NCI-H748 treated with DMSO at 0.1 percent for 48 hours (cell line): ENCODE results near the gene FOXK1.
"Not testable (repeated sequence)": the region's sequence is repeated elsewhere in the genome, so short reads cannot be mapped to it uniquely, and the experiment has no call there.

Experiments
- DNase-seq: peaks from one replicate; lab custom pipeline; 2025; lab: John Stamatoyannopoulos, UW

FOXK1 gene

DNA sequence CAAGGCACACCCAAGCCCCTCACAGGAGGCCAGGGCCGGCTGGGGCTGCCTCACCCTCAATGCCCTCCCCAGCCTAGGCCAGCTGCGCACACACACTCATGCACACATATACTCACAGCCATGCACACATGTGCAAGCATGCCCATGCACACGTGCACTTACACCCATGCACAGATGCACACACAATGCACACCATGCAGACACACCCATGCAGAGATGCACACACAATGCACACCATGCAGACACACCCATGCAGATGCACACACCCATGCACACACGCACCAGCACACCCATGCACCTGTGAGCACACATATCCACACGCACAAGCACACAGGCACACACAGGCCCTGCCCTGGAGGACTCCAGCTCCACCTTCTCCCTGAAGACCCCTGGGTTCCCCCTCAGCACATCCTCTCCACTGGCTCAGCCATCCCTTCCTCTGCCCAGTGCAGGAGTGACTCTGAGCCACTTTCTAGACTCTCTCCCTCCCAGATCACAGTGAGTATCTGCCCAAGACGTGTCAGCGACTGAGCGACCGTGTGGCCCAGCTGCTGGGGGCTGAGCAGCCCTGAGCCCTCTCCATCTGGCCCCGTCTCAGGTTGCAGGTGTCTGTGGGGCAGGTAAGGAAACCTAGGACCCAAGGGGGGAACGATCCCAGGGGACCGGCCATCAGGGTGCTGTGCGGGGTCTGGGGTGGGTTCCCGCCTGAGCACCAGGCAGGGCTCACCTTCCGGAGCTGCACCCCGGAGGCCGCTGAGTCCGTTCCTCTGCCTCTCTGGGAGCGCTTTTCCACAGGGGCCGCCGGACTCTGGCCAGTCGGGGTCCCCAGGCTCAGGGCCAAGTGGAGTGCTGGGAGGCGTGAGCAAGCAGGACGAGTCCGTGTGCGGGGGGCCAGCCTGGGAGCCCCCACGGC, 119.1 kb downstream of the FOXK1 start:
- DNase-seq = no peak

DNA sequence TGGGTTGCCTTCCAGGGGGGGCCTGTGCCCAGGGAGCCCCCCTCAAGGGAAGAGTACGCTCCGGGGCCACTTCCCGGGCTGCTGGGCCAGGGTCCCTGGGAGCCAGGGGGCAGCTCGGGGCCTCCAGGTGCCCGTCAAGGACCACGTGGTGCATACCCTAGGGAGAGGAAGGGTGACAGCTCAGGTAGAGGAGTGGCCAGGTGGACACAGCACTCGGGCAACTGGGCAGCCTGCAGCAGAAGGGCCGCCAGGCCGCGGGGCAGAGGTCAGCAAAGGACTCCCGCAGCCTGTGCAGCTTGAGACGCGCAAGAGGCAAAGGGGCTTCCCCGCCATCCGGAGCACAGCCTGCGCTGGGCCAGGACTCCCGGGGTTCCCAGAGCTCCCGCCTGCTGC, 119.7 kb downstream of the FOXK1 start:
- no peak for DNase-seq

DNA sequence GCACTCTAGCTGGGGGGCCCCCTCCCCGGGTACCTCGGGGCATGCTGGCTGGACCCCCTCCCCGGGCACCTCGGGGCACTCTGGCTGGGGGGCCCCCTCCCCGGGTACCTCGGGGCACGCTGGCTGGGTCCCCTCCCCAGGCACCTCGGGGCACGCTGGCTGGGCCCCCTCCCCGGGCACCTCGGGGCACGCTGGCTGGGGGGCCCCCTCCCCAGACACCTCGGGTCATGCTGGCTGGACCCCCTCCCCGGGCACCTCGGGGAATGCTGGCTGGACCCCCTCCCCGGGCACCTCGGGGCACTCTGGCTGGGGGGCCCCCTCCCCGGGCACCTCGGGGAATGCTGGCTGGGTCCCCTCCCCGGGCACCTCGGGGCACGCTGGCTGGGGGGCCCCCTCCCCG, 120.5 kb downstream of the FOXK1 start:
- DNase-seq = not testable (repeated sequence)

DNA sequence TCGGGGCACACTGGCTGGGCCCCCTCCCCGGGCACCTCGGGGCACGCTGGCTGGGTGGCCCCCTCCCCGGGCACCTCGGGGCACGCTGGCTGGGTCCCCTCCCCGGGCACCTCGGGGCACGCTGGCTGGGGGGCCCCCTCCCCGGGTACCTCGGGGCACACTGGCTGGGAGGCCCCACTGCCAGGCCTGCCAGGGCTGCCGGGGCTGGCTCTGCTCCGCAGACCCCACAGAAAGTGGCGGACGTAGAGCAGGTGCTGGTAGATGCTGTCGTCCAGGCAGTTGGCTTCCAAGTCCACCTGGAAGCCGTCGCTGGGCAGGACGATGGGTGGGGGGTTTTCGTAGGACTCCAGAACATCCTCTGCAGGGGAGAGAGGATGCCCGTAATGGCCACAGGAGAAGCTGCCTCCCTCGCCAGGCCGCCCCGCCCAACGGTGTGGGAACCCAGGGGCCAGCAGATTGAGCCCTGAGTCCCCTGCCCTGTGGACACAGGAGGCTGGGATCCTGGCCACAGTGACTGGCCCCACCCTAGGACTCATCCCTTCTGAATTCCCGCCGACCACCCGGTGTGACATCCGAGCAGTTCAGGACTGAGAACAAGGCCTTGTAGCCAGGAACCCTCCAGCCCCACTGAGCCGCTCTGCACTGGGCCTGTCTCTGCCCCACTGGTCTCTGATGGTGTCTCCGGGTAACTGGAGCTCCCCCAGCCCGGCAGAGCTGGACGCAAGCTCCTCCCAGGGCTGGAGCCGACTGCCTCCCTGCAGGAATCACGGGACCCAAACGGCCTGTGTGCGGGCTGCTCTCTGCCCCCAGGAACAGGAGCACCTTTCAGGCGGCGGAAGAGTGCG, 121.5 kb downstream of the FOXK1 start:
- no peak for DNase-seq

DNA sequence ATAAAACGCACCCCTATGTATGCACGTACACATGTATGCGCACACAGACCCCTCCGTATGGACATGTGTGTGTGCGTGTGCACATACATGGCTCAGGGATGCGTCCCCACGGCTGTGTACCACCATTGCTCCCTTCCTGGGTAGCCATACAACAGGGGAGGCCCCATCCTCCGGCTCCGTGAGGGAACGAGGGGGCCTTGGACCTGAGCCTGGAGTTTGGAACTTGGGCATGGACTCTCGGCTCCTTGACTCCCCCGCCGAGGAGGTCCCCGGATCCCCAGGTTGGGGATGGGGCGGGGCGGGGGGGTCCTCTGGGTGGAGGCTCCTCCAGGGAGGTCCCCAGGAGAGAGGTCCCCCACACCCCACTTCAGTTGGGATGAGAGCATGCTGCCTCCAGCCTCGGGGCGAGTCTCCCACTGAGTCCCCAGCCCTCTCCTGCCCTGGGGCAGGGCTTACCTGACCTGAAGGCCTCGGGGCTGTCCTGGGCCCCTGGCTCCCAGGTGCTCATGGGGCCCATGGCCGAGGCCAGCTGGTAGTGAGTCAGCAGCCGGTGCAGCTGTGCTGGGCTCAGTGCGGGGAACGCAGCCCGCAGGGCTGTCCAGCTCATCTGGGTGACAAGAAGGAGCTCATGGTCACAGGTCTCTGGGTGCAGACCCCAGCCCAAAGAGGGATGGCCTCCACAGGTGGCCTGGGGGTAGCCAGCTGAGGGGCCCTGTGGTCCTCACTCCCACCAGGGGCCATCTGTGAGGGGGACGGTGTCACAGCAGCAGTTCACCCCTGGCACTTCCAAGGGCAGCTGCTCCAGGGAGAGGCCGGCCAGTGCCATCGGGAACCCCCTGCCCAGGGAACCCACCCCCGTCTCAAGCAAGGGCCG, 123.3 kb downstream of the FOXK1 start:
- no peak for DNase-seq

DNA sequence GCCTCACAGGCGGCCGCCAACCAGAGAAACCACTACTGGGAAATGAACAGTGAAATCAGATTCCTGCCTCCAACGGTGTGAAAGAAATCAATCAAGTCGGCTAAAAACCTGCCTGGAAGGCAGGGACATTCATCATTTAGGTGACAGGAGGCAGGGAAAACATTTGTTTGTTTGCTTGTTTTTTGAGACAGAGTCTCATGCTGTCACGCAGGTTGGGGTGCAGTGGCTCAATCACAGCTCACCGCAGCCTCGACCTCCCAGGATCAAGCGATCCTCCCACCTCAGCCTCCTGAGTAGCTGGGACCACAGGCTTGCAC, 123.8 kb downstream of the FOXK1 start:
- no peak for DNase-seq

DNA sequence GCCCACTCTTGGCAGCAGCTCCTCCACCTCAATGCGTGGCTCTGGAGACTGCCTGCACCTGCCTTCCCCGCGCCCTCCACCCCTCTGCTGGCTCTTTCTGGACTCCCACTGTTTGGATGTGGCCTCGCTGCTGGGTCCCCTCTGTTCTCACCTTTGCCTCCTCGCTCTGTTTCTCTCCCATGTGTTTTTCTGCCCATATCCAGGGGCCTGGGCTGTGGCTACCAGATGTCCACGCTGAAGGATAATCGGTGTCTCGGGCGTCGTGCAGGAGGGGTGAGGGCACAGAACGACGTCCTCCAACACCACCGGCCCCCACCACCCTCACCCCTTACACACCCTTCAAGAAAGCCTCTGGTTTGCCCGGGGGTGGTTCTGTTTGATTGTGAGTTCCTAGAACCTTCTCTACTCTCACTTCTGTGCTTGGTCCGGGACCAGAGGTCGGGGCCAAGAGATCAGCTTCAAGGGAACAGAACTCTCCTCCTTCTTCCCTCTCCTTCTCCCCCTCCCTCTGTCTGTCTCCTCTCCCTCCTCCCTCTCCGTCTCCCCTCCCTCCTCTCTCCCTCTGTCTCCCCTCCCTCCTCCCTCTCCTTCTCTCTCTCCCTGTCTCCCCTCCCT, 125.0 kb downstream of the FOXK1 start:
- DNase-seq = no peak

DNA sequence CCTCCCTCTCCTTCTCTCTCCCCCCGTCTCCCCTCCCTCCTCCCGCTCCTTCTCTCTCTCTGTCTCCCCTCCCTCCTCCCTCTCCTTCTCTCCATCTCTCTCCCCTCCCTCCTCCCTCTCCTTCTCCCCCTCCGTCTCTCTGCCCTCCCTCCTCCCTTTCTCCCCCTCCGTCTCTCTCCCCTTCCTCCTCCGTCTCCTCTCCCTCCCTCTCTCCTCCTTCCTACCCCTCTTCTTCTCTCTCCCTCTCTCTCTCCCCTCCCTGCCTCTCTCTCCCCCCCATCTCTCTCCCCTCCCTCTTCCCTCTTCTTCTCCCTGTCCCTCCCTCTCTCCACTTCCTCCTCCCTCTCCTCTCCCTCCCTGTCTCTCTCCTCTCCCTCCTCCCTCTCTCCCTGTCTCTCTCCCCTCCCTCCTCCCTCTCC, 125.5 kb downstream of the FOXK1 start:
- no peak for DNase-seq

DNA sequence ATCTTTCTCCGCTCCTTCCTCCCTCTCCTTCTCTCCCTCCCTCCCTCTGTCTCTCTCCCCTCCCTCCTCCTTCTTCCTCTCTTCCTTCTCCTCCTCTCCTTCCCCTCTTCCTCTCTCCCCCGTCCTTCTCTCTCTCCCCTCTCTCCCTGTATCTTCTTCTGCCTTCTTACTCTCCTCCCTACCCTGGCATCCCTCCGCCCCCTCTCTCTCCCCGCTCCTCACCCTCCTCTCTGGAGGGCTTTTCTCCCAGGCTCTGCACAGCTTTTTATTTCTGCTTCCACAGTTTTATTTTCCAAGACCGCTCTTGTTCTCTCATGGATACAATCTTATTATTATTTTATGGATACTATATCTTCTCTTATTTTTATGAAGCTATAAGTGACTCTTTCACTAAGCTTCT, 125.9 kb downstream of the FOXK1 start:
- no peak for DNase-seq

DNA sequence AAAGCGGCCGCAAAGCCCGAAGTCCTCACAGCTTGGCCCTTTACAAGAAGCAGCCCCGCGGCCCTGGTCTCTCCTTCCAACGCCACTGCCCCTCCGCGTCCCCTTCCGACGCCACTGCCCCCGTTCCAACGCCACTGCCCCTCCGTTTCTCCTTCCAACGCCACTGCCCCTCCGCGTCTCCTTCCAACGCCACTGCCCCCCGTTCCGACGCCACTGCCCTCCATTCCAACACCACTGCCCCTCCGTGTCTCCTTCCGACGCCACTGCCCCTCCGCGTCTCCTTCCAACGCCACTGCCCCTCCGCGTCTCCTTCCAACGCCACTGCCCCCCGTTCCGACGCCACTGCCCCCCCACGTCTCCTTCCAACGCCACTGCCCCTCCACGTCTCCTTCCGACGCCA, 126.5 kb downstream of the FOXK1 start:
- DNase-seq = no peak

DNA sequence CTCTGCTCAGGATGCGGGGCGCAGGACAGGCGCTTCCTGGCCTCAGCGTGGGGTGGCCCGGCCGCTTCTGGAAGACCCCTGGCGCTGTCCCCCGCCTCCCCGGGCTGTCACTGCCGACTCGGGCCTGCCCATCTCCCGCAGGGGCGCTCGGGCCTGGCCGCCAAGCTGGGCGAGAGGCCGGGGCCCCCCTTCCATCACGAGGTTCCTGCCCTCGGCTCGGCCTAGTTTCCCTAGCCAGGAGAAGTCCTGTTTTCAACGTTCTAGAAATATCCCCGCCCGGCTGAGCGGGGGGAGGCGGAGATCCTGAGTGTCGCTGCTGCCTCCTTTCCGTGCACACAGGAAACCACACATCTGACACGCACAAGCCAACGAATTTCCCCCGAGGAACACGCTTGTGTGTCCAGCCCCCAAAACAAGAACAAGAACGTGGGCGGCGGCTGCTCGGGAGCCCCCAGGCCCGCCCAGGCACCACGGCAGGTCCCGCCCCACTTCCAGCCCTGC, 127.0 kb downstream of the FOXK1 start:
- DNase-seq = no peak

DNA sequence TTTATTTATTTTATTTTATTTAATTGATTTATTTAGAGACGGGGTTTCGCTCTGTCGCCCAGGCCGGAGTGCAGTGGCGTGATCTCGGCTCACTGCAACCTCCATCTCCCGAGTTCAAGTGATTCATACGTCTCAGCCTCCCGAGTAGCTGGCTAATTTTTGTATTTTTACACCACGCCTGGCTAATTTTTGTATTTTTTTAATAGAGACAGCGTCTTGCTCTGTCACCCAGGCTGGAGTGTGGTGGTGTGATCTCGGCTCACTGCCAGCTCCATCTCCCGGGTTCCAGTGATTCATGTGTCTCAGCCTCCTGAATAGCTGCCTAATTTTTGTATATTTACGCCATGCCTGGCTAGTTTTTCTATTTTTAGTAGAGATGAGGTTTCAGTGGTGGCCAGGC, 127.6 kb downstream of the FOXK1 start:
- DNase-seq = no peak

DNA sequence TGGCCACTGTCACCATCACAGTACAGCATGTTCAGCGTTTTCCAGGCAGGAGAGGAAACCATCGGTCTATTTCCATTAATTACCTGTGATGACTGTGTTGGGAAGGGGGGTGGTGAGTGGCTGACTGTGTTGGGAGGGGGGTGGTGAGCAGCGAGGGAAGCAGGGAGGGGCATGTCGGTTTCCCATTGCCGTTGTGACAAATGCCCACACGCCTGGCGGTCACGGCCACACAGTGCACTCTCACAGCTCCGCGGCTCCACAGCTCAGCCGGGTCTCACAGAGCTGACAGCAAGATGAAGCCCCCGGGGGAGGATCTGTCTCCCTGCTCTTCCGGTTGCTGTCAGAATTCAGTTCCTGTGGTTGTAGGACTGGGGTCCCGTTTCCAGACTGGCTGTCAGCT, 132.3 kb downstream of the FOXK1 start:
- DNase-seq = no peak

DNA sequence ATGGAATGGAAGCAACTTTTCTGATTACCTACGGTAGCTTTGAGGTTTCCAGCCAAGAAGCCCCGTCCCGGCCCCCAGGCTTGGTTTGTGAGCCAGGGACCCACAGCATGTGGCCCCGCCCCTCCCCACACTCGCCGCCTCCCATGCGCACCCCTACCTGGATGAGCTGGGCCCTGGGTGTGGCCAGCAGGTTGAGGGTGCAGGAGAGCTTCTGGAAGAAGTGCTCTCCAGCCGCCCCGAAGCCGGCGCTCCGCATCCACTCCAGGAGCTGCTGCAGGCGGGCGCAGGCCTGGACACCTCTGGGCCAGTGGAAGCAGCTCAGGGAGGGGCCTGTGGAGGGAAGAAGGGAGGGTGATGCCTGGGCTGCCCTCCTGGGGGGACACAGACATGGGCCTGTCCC, 133.0 kb downstream of the FOXK1 start:
- DNase-seq = no peak

DNA sequence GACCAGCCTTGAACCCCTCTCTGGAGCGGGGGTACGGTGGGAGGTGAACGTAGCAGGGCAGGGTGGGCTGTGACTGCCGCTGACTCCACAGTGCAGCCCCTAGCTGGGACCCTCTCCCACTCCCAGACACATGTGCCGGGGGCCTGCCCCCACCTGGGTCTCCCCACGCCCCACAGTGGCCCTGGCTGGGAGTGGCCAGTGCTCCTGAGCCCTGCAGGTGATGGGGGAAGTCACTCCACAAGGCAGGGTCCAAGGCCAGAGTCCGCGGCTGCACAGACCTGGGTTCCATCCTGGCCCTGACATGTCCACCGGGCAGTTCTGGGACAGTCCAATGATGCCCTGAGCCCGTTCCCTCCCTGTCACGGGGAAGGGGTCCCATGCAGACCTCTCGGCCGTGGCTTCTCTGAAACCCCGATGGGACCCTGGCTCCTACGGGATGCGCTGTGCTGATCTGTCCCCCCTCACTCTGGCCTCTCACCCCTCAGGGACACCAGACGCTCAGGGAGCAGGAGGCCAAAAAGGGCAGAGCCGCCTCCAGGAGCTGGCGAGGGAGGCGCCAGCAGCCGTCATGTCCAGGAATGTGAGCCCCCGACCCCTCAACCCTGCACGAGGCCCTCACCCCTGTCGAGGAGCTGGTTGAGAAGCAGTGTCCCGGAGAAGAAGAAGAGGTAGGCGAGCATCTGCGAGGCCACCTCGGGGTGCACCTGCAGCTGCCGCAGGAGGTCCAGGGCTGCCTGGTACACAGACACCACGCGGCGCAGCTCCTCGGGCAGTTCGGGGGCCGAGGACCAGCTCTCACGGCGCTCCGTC, 133.7 kb downstream of the FOXK1 start:
- no peak for DNase-seq

DNA sequence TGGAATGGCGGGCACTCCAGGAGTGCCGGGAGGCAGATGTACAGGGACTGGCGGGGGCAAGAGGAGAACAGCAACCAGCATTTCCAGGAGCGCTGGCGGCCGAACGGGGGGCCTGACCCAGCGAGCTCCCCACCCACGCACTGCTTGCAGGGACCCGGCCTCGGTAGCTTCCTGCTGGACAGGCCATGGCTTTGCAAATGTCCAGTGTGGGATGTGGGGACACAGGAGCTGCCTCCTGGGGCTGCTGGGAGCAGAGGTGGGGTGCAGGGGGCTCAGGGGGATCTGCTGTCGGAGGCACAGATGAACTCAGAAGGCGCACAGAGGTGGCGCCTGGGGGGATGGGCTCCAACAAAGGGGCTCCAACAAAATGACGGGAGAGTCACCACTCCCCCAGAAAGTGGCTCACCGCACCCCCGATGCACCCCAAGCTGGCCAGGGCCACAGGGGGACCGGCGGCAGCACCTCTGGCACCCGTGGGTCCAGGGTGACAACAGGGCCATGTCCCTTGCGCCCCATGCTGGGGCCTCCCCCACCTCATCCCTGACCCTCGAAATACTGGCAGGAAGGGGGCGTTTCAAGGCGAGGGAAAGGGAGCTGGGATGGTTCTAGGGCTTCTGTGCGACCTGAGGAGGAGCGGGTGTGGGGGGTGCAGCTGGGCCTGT, 134.5 kb downstream of the FOXK1 start:
- DNase-seq = no peak

DNA sequence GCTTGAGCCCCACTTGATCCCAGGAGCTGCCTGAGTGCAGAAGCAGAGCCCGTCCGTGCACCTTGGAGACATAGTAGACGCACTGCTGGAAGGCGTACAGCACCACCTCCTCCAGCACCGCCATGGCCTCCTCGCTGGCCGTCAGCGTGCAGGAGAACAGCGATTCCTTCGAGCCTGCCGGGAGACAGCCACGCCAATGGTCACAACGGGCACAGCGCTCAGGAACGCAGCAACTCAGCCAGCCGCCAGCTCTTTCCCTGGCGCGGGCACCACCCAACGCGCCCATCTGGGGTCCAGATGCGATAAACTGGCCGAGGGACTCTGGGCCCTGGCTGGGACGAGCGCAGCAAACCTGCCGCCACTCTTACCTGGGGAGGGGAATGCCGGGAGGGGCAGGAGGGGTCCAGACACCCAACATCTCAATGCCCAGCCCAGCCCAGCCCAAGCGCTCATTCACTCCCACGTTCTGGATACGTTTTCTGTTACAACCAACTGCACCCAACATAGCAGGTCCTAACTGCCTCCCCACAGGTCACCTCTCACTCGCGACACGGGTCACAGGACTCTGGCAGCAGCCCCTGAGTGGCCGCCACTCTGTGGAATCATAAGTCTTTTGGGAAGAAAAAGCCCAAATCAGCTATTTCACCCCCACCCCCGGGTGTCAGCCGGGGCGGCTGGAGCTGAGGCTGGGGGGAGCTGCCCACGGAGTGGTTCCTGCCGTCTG, 135.2 kb downstream of the FOXK1 start:
- DNase-seq = no peak

DNA sequence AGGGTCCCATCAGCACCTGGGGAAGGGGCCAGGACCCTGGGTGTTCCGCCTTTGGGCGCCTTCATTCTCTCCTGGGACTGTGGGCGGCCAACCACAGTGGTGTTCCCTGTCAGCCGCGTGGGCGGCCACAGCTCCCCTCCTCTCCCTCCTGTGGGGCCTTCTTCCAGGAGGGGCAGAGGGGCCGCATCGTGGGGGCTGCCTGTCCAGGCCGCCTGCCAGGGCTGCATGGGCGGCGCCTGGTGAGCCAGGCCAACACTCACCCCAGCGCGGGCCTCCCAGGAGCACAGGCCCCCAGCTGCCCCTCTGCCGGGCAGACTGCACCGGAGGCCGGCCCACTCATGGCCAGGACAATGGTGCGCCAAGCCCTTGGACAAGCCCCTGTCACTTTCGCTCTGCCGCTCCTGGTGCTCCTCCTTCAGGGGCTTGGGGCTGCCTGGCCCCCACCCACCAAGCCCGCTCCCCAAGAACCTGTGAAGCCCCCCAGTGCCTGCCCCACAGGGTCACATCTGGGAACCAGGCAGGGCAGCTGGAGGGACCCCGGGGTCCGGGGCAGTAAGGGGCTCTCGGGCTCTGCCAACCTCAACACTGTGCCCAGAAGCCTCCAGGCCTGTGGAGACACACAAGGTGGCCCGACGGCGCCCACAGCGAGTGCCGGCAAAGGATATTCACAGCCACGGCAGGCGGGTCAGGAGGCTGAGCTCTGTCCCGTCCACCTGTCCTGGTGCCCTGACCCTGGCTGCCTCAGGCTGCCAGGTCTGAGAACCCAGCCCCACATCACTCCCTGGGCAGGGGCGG, 136.1 kb downstream of the FOXK1 start:
- DNase-seq = no peak
